ENCODE data around the gene NDFIP1.

DNA sequence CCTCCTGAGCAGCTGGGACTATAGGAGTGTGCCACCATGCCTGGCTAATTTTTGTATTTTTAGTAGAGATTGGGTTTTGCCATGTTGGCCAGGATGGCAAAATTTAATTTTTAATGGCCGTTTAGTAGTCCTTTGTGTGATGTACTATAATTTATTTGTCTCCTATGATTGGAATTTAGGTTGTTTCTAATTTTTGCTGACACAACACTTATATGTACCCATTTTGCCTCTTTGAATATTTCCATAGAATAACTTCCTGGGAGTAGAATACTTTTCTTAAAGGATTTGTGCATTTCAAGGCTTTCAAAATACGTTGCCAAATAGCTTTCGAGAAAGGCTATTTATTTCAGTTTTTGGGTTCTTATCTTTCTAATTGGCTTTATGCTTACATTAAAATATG lies 22.8 kb downstream of the NDFIP1 start:
- TF ChIP-seq MXI1 (IDR thresholded peaks at IDR 0.05; ENCODE audit: borderline replicate concordance, low read depth, low read length) (no peak), MAFK (IDR thresholded peaks at IDR 0.05; ENCODE audit: low read depth, low read length) (peak; percentile 97)
- TF ChIP-seq, protein P1, sequence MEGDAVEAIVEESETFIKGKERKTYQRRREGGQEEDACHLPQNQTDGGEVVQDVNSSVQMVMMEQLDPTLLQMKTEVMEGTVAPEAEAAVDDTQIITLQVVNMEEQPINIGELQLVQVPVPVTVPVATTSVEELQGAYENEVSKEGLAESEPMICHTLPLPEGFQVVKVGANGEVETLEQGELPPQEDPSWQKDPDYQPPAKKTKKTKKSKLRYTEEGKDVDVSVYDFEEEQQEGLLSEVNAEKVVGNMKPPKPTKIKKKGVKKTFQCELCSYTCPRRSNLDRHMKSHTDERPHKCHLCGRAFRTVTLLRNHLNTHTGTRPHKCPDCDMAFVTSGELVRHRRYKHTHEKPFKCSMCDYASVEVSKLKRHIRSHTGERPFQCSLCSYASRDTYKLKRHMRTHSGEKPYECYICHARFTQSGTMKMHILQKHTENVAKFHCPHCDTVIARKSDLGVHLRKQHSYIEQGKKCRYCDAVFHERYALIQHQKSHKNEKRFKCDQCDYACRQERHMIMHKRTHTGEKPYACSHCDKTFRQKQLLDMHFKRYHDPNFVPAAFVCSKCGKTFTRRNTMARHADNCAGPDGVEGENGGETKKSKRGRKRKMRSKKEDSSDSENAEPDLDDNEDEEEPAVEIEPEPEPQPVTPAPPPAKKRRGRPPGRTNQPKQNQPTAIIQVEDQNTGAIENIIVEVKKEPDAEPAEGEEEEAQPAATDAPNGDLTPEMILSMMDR (conservative IDR thresholded peaks at IDR 0.05; ENCODE audit: low read depth, low read length): no peak
